HG02981 (cell line): Measurements from ENCODE around the gene TJAP1.
"Not testable (repeated sequence)": the region's sequence is repeated elsewhere in the genome, so short reads cannot be mapped to it uniquely, and the experiment has no call there.

Experiments
- ATAC-seq: cut with Tn5 transposase; IDR thresholded peaks from one replicate; pipeline ENCODE4 v1.9.1; 2021; ENCODE audit warnings: mild to moderate bottlenecking, moderate library complexity; ENCODE audit not compliant: unreplicated experiment

TJAP1 gene

GRCh38 chr6:43453831-43454230 lies 23.5 kb upstream of the TJAP1 start:
- no peak for ATAC-seq

GRCh38 chr6:43454290-43454695 lies 23.1 kb upstream of the TJAP1 start:
- ATAC-seq, result no peak

- no peak for ATAC-seq
These were observed 22.5 kb upstream of the TJAP1 start for GRCh38 chr6:43454696-43455530.

- no peak for ATAC-seq
These were observed 21.6 kb upstream of the TJAP1 start, which contains the start of gene DLK2 for GRCh38 chr6:43455531-43456428. TSS of gene DLK2 (minus strand) at chr6:43455548. CDS start at chr6:43454825, 723 bp downstream.

- ATAC-seq, result no peak
These were observed 19.7 kb upstream of the TJAP1 start for GRCh38 chr6:43457643-43458042.

- not testable (repeated sequence) for ATAC-seq
These were observed 19.2 kb upstream of the TJAP1 start for GRCh38 chr6:43458154-43458553.

GRCh38 chr6:43459535-43459934 lies 17.8 kb upstream of the TJAP1 start:
- ATAC-seq, result no peak

- ATAC-seq, result no peak
These were observed 17.3 kb upstream of the TJAP1 start for GRCh38 chr6:43460032-43460431.

GRCh38 chr6:43461936-43462335 lies 15.4 kb upstream of the TJAP1 start:
- ATAC-seq, result no peak

- no peak for ATAC-seq
These were observed 13.0 kb upstream of the TJAP1 start for GRCh38 chr6:43464337-43464736.

GRCh38 chr6:43465948-43466347 lies 11.4 kb upstream of the TJAP1 start:
- no peak for ATAC-seq

- ATAC-seq, result not testable (repeated sequence)
These were observed 10.1 kb upstream of the TJAP1 start for GRCh38 chr6:43467265-43467664.

GRCh38 chr6:43467752-43468151 lies 9.6 kb upstream of the TJAP1 start:
- no peak for ATAC-seq

GRCh38 chr6:43468240-43468639 lies 9.1 kb upstream of the TJAP1 start:
- no peak for ATAC-seq

- no peak for ATAC-seq
These were observed 8.4 kb upstream of the TJAP1 start for GRCh38 chr6:43468748-43469681.

GRCh38 chr6:43469947-43470346 lies 7.4 kb upstream of the TJAP1 start:
- ATAC-seq, result no peak

- no peak for ATAC-seq
These were observed 6.0 kb upstream of the TJAP1 start for GRCh38 chr6:43471399-43471798.

GRCh38 chr6:43472515-43472914 lies 4.9 kb upstream of the TJAP1 start:
- no peak for ATAC-seq

GRCh38 chr6:43475516-43475915 lies 1.9 kb upstream of the TJAP1 start:
- ATAC-seq, result no peak

- no peak for ATAC-seq
These were observed 624 bp upstream of the TJAP1 start for GRCh38 chr6:43476746-43477145.

- no peak for ATAC-seq
These were observed 620 bp downstream of the TJAP1 start for GRCh38 chr6:43478008-43478372.
